ENCODE data around the gene CAMKMT. TPM values are rescaled to one million over a fixed set of nuclear protein-coding genes. Genes with fewer than 3 reads are reported as not detected.

Gene CAMKMT
- total RNA-seq, 1 experiment from 2014 or later, result 2.7 TPM

DNA sequence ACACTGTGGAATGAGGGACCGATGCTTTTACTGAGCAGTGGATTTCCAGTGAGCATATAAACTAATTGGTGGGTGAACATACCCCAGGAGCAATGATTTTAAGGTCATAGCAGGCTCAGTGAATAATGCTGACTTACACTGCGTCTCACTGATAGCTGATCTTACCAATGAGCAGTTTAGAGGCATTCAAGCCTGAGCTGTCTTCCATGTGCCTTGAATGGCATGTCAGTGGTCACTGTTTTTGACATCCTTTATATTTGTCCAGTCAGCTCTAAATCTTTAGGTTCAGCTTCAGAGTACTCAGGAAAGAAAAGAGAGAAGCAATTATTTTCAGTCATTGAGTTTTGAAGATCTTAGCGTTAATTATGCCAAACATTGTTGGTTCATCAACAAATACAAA is 88.3 kb downstream of the CAMKMT start:
- H3K4me1 ChIP-seq (ENCODE audit: insufficient read depth, low read length), result no peaks in the 10 kb centered on the region
- H3K27ac ChIP-seq (ENCODE audit: low read length), result no peak overlapping the region
- H3K9ac ChIP-seq (ENCODE audit: low read length), result no peak overlapping the region
- H3K4me3 ChIP-seq (ENCODE audit: low read length), result no peak overlapping the region
- no peak for DNase-seq
- intact Hi-C loops (cut with micrococcal nuclease), result no loop called here
- H2AFZ ChIP-seq (ENCODE audit: low read length), result no peak overlapping the region
- no TSS peak for BruUV-seq (replicated peaks)
- TF ChIP-seq EZH2phosphoT487 (IDR thresholded peaks at IDR 0.05; ENCODE audit: borderline replicate concordance, low read length) (no peak), EZH2 (IDR thresholded peaks at IDR 0.05; ENCODE audit: low read length, unreplicated experiment) (no peak), CTCF (conservative IDR thresholded peaks at IDR 0.05; ENCODE audit: low read depth, low read length) (no peak)
- ChIA-PET CTCF (no interaction called here), POLR2A (ENCODE audit: unreplicated experiment) (no interaction called here)
- H3K36me3 ChIP-seq (ENCODE audit: low read depth, low read length), result no peaks in the 10 kb centered on the region
- no peaks in the 10 kb centered on the region for H3K9me2 ChIP-seq (replicated peaks; ENCODE audit: low read length)
- no peak overlapping the region for H3K4me2 ChIP-seq (ENCODE audit: low read length)
- ATAC-seq, result no peak
- H3K79me2 ChIP-seq (ENCODE audit: low read length), result no peaks in the 10 kb centered on the region
- no peaks in the 10 kb centered on the region for H4K20me1 ChIP-seq (ENCODE audit: low read length)
- no peaks in the 10 kb centered on the region for H3K27me3 ChIP-seq (ENCODE audit: low read length)
- no peaks in the 10 kb centered on the region for H3F3A ChIP-seq (ENCODE audit: low read length, unreplicated experiment)
- no peaks in the 10 kb centered on the region for H3K9me3 ChIP-seq (ENCODE audit: low read length)

- no TSS peak for BruUV-seq (replicated peaks)
- Histone ChIP-seq H3F3A (ENCODE audit: low read length, unreplicated experiment) (no peaks in the 10 kb centered on the region), H3K4me3 (ENCODE audit: low read length) (no peak overlapping the region), H3K9ac (ENCODE audit: low read length) (no peak overlapping the region), H3K9me2 (replicated peaks; ENCODE audit: low read length) (no peaks in the 10 kb centered on the region), H3K36me3 (ENCODE audit: low read depth, low read length) (no peaks in the 10 kb centered on the region), H3K27ac (ENCODE audit: low read length) (no peak overlapping the region), H4K20me1 (ENCODE audit: low read length) (no peaks in the 10 kb centered on the region), H2AFZ (ENCODE audit: low read length) (no peak overlapping the region), H3K4me1 (ENCODE audit: insufficient read depth, low read length) (no peaks in the 10 kb centered on the region), H3K4me2 (ENCODE audit: low read length) (no peak overlapping the region), H3K27me3 (ENCODE audit: low read length) (no peaks in the 10 kb centered on the region), H3K79me2 (ENCODE audit: low read length) (no peaks in the 10 kb centered on the region), H3K9me3 (ENCODE audit: low read length) (no peaks in the 10 kb centered on the region)
- POLR2A ChIA-PET (ENCODE audit: unreplicated experiment), result no interaction called here
- DNase-seq (no peak), ATAC-seq (no peak)
- TF ChIP-seq CTCF (conservative IDR thresholded peaks at IDR 0.05; ENCODE audit: low read depth, low read length) (no peak), EZH2 (IDR thresholded peaks at IDR 0.05; ENCODE audit: low read length, unreplicated experiment) (no peak), EZH2phosphoT487 (IDR thresholded peaks at IDR 0.05; ENCODE audit: borderline replicate concordance, low read length) (no peak)
- intact Hi-C loops (cut with micrococcal nuclease), result no loop called here
- CTCF ChIA-PET, result no interaction called here
These were observed 89.1 kb downstream of the CAMKMT start for GRCh38 chr2:44450806-44451205.

DNA sequence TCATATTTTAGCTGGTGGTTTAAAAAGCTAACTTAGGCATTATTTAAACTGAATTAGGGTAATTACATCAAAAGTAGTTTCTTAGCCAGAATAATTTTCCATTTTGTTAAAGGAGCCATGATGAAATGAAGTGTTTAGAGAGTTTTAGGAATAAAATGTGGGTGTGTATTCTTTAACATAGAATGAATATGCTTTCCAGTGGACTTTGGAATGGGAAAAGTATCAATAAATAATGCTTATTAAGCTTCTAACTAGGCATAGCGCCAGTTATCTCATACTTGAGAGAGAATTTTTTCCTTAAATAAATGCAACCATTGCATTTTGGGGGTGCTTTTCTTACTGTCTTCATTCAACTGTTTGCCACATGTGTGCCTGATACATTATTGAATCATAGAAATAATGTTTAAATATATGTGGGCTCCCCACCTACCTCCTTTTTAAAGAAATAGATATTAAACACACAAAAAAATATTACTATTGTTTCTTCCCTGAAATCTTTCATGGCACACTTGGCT is 90.4 kb downstream of the CAMKMT start:
- TF ChIP-seq EZH2 (IDR thresholded peaks at IDR 0.05; ENCODE audit: low read length, unreplicated experiment), result no peak
- TF ChIP-seq EZH2phosphoT487 (IDR thresholded peaks at IDR 0.05; ENCODE audit: borderline replicate concordance, low read length), result no peak
- no peak for TF ChIP-seq CTCF (conservative IDR thresholded peaks at IDR 0.05; ENCODE audit: low read depth, low read length)
- Histone ChIP-seq H3K9ac (ENCODE audit: low read length) (no peak overlapping the region), H3F3A (ENCODE audit: low read length, unreplicated experiment) (no peaks in the 10 kb centered on the region), H3K36me3 (ENCODE audit: low read depth, low read length) (no peaks in the 10 kb centered on the region), H4K20me1 (ENCODE audit: low read length) (no peaks in the 10 kb centered on the region), H3K79me2 (ENCODE audit: low read length) (no peaks in the 10 kb centered on the region), H3K9me2 (replicated peaks; ENCODE audit: low read length) (no peaks in the 10 kb centered on the region), H3K27ac (ENCODE audit: low read length) (no peak overlapping the region), H3K4me3 (ENCODE audit: low read length) (no peak overlapping the region), H3K27me3 (ENCODE audit: low read length) (no peaks in the 10 kb centered on the region), H3K4me2 (ENCODE audit: low read length) (no peak overlapping the region), H2AFZ (ENCODE audit: low read length) (no peak overlapping the region), H3K4me1 (ENCODE audit: insufficient read depth, low read length) (no peaks in the 10 kb centered on the region), H3K9me3 (ENCODE audit: low read length) (no peaks in the 10 kb centered on the region)
- DNase-seq, result no peak
- ChIA-PET CTCF (no interaction called here), POLR2A (ENCODE audit: unreplicated experiment) (no interaction called here)
- intact Hi-C loops (cut with micrococcal nuclease), result no loop called here
- BruUV-seq (replicated peaks), result no TSS peak
- ATAC-seq, result no peak

All from PC-3 (cell line).